SH-SY5Y (cell line): ENCODE results near the gene IKZF5.

ENCODE experiments used
- GATA2 ChIP-seq: IDR thresholded peaks from 2 replicates; pipeline ENCODE4 v1.6.1; 2011; ENCODE audit warnings: mild to moderate bottlenecking, low read depth, low read length
- GATA3 ChIP-seq: IDR thresholded peaks from 2 replicates; pipeline ENCODE4 v1.6.1; 2011; ENCODE audit warnings: low read depth, mild to moderate bottlenecking, low read length, moderate library complexity

DNA sequence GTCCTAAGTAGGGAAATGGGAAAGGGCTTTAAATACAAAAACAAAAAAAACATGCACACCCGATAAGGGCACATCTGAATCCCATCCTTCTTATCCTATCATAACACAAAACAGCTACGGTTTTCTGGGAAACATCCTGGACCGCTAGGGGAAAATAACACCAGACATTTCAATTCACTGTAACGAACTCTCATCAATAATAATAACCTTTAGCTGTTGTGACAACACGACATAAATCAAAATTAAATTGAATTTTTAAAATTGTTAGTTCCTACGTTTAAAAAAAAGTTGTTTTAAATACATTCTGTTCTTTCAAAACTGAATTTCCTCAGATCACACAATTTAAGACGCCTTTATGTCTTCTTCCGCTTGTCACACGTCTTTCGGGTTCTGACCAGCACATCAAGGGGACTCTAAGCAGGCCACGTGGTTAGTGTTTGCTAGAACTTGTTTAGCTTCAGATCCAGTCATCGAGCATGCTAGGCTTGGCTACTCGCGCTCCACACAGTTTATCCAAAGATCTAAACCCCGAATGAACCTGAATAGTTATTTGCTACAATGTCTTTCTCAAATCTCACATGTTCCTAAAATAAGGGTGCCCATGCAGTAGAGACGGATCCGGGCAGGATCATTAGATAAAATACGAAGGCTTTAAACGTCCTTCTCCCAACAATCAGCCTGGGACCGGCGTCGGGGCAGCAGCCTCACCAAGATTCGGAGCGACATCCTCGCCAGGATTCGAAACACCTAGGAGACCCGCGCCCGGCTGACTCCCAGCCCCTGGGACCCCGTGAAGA lies 839 bp downstream of the IKZF5 start:
- no peak for TF ChIP-seq GATA2
- no peak for TF ChIP-seq GATA3
